Smooth muscle cell (in vitro differentiated cells): ENCODE measurements around the gene HMOX1. TPM values are rescaled to one million over a fixed set of nuclear protein-coding genes. Genes with fewer than 3 reads are reported as not detected.

Source experiments
- DNase-seq: peaks from one replicate; lab custom pipeline; 2025; ENCODE audit not compliant: unreplicated experiment; lab: John Stamatoyannopoulos, UW
- H2AFZ ChIP-seq: fragments of 200-600 bp; sonication (generic); 2 replicates; pipeline ENCODE4 v1.6.0; 2016; ENCODE audit warnings: antibody characterized with exemption, low read depth, mild to moderate bottlenecking
- H3F3A ChIP-seq: fragments of 200-600 bp; sonication (generic); 2 replicates; pipeline ENCODE4 v1.6.0; 2017; ENCODE audit warnings: antibody characterized with exemption, low read depth
- H3K27ac ChIP-seq: fragments of 200-600 bp; sonication (generic); 2 replicates; pipeline ENCODE4 v1.5.1; 2016; ENCODE audit warnings: low read depth, mild to moderate bottlenecking
- H3K27me3 ChIP-seq: fragments of 200-600 bp; sonication (generic); 2 replicates; pipeline ENCODE4 v1.6.1; 2016; ENCODE audit warnings: low read depth, mild to moderate bottlenecking
- H3K36me3 ChIP-seq: fragments of 200-600 bp; sonication (generic); 2 replicates; pipeline ENCODE4 v1.5.1; 2016; ENCODE audit warnings: low read depth
- H3K4me1 ChIP-seq: fragments of 200-600 bp; sonication (generic); 2 replicates; pipeline ENCODE4 v1.5.1; 2016; ENCODE audit warnings: low read depth
- H3K4me2 ChIP-seq: fragments of 200-600 bp; sonication (generic); 2 replicates; pipeline ENCODE4 v1.6.0; 2016; ENCODE audit warnings: mild to moderate bottlenecking
- H3K4me3 ChIP-seq: fragments of 200-600 bp; sonication (generic); 2 replicates; pipeline ENCODE4 v1.5.1; 2016; ENCODE audit warnings: mild to moderate bottlenecking
- H3K79me2 ChIP-seq: fragments of 200-600 bp; sonication (generic); 2 replicates; pipeline ENCODE4 v1.6.0; 2016; ENCODE audit warnings: low read depth, mild to moderate bottlenecking
- H3K9ac ChIP-seq: fragments of 200-600 bp; sonication (generic); 2 replicates; pipeline ENCODE4 v1.6.0; 2016; ENCODE audit warnings: low read depth
- H3K9me3 ChIP-seq: fragments of 200-600 bp; sonication (generic); replicated peaks from 2 replicates; pipeline ENCODE4 v1.5.1; 2016; ENCODE audit warnings: low read depth
- H4K20me1 ChIP-seq: fragments of 200-600 bp; sonication (generic); 2 replicates; pipeline ENCODE4 v1.6.0; 2016; ENCODE audit warnings: low read depth
- WGBS: methylation state at CpG from one replicate; pipeline ENCODE4 v1.1.7; 2016; ENCODE audit warnings: low lambda C conversion rate; 5-methylcytosine and 5-hydroxymethylcytosine counted together
- polyA plus RNA-seq: library from polyadenylated mRNA; unstranded; fragments of >200 nt; fragmentation: Nextera tagmentation; extraction: Ambion mirVana; gene quantifications from 2 replicates; pipeline ENCODE4 v1.2.1, GENCODE V29; 2016
- total RNA-seq: library from RNA; depleted of rRNA; stranded (reverse); fragments of >200 nt; gene quantifications from 2 replicates; pipeline ENCODE4 v1.2.3, GENCODE V29; 2014
- TF ChIP-seq, protein P1 (sequence below): fragments of 200-600 bp; sonication (generic); IDR thresholded peaks from 2 replicates; pipeline ENCODE4 v1.5.1; 2017; ENCODE audit warnings: borderline replicate concordance, mild to moderate bottlenecking, antibody characterized with exemption; ENCODE audit not compliant: insufficient read depth, poor library complexity, severe bottlenecking

Gene HMOX1
- total and polyA plus RNA-seq, 2 experiments from 2014 or later, result 7.7 to 13.7 TPM

- no peaks in the 10 kb centered on the region for H3K9me3 ChIP-seq
- 97% methylated on average over 9 of the region's 9 CpGs for WGBS
- TF ChIP-seq, protein P1, sequence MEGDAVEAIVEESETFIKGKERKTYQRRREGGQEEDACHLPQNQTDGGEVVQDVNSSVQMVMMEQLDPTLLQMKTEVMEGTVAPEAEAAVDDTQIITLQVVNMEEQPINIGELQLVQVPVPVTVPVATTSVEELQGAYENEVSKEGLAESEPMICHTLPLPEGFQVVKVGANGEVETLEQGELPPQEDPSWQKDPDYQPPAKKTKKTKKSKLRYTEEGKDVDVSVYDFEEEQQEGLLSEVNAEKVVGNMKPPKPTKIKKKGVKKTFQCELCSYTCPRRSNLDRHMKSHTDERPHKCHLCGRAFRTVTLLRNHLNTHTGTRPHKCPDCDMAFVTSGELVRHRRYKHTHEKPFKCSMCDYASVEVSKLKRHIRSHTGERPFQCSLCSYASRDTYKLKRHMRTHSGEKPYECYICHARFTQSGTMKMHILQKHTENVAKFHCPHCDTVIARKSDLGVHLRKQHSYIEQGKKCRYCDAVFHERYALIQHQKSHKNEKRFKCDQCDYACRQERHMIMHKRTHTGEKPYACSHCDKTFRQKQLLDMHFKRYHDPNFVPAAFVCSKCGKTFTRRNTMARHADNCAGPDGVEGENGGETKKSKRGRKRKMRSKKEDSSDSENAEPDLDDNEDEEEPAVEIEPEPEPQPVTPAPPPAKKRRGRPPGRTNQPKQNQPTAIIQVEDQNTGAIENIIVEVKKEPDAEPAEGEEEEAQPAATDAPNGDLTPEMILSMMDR, result no peak
- no peaks in the 10 kb centered on the region for H3K36me3 ChIP-seq
- no peak overlapping the region for H3K9ac ChIP-seq
- no peak overlapping the region for H3K4me3 ChIP-seq
- no peak overlapping the region for H3K27ac ChIP-seq
- no peaks in the 10 kb centered on the region for H3K27me3 ChIP-seq
- no peak overlapping the region for H3K4me2 ChIP-seq
- H2AFZ ChIP-seq, result no peak overlapping the region
- no peaks in the 10 kb centered on the region for H4K20me1 ChIP-seq
- no peaks in the 10 kb centered on the region for H3K79me2 ChIP-seq
- no peaks in the 10 kb centered on the region for H3F3A ChIP-seq
- H3K4me1 ChIP-seq, result no peaks in the 10 kb centered on the region
- DNase-seq, result no peak
Observed at GRCh38 chr22:35417606-35418005, 36.7 kb downstream of the HMOX1 start.

DNA sequence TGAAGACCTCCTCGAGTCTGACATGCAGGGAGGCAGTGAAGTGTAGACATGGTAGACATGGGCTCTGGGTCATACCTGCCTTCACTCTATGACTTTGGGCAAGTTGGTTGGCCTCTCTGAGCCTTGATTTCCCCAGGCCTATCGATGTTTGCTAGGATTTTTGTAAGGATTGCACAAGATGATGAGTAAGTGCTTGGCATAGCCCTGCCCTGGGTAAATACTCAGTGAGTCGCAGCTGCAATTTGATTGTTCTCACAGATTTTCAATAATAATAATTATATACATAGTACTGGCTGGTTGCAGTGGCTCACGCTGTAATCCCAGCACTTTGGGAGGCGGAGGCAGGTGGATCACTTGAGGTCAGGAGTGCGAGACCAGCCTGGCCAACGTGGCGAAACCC, 37.2 kb downstream of the HMOX1 start:
- DNase-seq, result no peak
- Histone ChIP-seq H3K27ac (no peak overlapping the region), H3K79me2 (no peaks in the 10 kb centered on the region)

DNA sequence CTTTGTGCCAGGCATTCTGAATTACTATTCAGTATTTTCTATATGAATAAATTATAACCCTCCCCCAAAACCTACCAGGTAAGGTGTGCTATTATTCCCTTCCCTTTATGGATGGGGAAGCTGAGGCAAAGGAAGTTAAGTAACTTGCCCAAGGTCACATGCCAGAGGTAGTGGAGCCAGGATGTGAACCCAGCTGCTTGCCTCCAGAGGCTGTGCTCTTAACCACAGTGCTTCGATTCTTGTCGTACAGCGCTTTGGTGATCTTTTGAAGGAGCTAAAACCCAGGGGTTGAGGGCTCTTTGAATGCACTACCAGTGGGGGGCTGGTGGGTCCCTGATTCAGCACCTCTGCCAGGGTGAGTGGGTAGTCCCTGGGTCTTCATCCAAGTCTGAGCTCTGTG, 37.8 kb downstream of the HMOX1 start:
- TF ChIP-seq, protein P1, result no peak
- no peaks in the 10 kb centered on the region for H3K79me2 ChIP-seq
- WGBS, result 100% methylated on average over 3 of the region's 3 CpGs

More for the DNA sequence above, 37.2 kb downstream of the HMOX1 start:
- no peaks in the 10 kb centered on the region for H3K9me3 ChIP-seq
- H3K27me3 ChIP-seq, result no peaks in the 10 kb centered on the region
- H3K4me1 ChIP-seq, result no peaks in the 10 kb centered on the region
- no peak overlapping the region for H2AFZ ChIP-seq
- H3K4me3 ChIP-seq, result no peak overlapping the region
- H4K20me1 ChIP-seq, result no peaks in the 10 kb centered on the region
- TF ChIP-seq, protein P1, result no peak
- no peak overlapping the region for H3K4me2 ChIP-seq
- WGBS, result 96% methylated on average over 8 of the region's 8 CpGs
- no peak overlapping the region for H3K9ac ChIP-seq
- no peaks in the 10 kb centered on the region for H3F3A ChIP-seq
- no peaks in the 10 kb centered on the region for H3K36me3 ChIP-seq

GRCh38 chr22:35419756-35420155, 38.9 kb downstream of the HMOX1 start:
- TF ChIP-seq, protein P1, result no peak
- 98% methylated on average over 10 of the region's 10 CpGs for WGBS
- DNase-seq, result no peak
- no peak overlapping the region for H2AFZ ChIP-seq
- H3K4me1 ChIP-seq, result no peaks in the 10 kb centered on the region
- no peaks in the 10 kb centered on the region for H3K79me2 ChIP-seq
- no peak overlapping the region for H3K27ac ChIP-seq
- no peaks in the 10 kb centered on the region for H4K20me1 ChIP-seq
- H3F3A ChIP-seq, result no peaks in the 10 kb centered on the region
- no peak overlapping the region for H3K4me2 ChIP-seq
- H3K9me3 ChIP-seq, result no peaks in the 10 kb centered on the region
- H3K36me3 ChIP-seq, result no peaks in the 10 kb centered on the region
- no peak overlapping the region for H3K4me3 ChIP-seq
- no peak overlapping the region for H3K9ac ChIP-seq
- H3K27me3 ChIP-seq, result no peaks in the 10 kb centered on the region

More for the DNA sequence above, 37.8 kb downstream of the HMOX1 start:
- no peaks in the 10 kb centered on the region for H3K27me3 ChIP-seq
- no peak overlapping the region for H3K9ac ChIP-seq
- H3K4me2 ChIP-seq, result no peak overlapping the region
- H4K20me1 ChIP-seq, result no peaks in the 10 kb centered on the region
- DNase-seq, result no peak
- H3K9me3 ChIP-seq, result no peaks in the 10 kb centered on the region
- no peaks in the 10 kb centered on the region for H3K36me3 ChIP-seq
- no peak overlapping the region for H2AFZ ChIP-seq
- no peaks in the 10 kb centered on the region for H3K4me1 ChIP-seq
- H3K27ac ChIP-seq, result no peak overlapping the region
- no peaks in the 10 kb centered on the region for H3F3A ChIP-seq
- H3K4me3 ChIP-seq, result no peak overlapping the region
